MM.1S (cell line): ENCODE data around the gene MDGA2.

Experiments
- DNase-seq: peaks from one replicate; pipeline ENCODE4 v3.0.0-alpha.2; 2015
- H2AFZ ChIP-seq: fragments of 300-600 bp; sonication (generic); 2 replicates; pipeline ENCODE4 v1.6.0; 2016; ENCODE audit warnings: antibody characterized with exemption, low read length
- H3F3A ChIP-seq: fragments of 300-600 bp; sonication (generic); 2 replicates; pipeline ENCODE4 v1.6.1; 2016; ENCODE audit warnings: mild to moderate bottlenecking, antibody characterized with exemption, low read length, moderate library complexity, mixed read lengths; ENCODE audit not compliant: insufficient read depth
- H3K27ac ChIP-seq: fragments of 300-600 bp; sonication (generic); 2 replicates; pipeline ENCODE4 v1.5.1; 2016; ENCODE audit warnings: mild to moderate bottlenecking, low read length
- H3K27me3 ChIP-seq: fragments of 300-600 bp; sonication (generic); replicated peaks from 2 replicates; pipeline ENCODE4 v1.6.0; 2016; ENCODE audit warnings: low read length; ENCODE audit not compliant: insufficient read depth
- H3K36me3 ChIP-seq: fragments of 300-600 bp; sonication (generic); replicated peaks from 2 replicates; pipeline ENCODE4 v1.6.1; 2016; ENCODE audit warnings: mild to moderate bottlenecking, low read length, mixed read lengths; ENCODE audit not compliant: insufficient read depth
- H3K4me1 ChIP-seq: fragments of 300-600 bp; sonication (generic); 2 replicates; pipeline ENCODE4 v1.6.1; 2016; ENCODE audit warnings: low read length, mixed read lengths
- H3K4me2 ChIP-seq: fragments of 300-600 bp; sonication (generic); 2 replicates; pipeline ENCODE4 v1.6.0; 2016; ENCODE audit warnings: low read depth, low read length
- H3K4me3 ChIP-seq: fragments of 300-600 bp; sonication (generic); 2 replicates; pipeline ENCODE4 v1.5.1; 2016; ENCODE audit warnings: low read length, mixed read lengths
- H3K79me2 ChIP-seq: fragments of 300-600 bp; sonication (generic); 2 replicates; pipeline ENCODE4 v1.6.1; 2016; ENCODE audit warnings: mixed run types, low read length, mixed read lengths
- H3K9ac ChIP-seq: fragments of 300-600 bp; sonication (generic); 2 replicates; pipeline ENCODE4 v1.6.1; 2016; ENCODE audit warnings: low read length, mixed read lengths
- H3K9me2 ChIP-seq: fragments of 300-600 bp; sonication (generic); replicated peaks from 2 replicates; pipeline ENCODE4 v1.6.1; 2016; ENCODE audit warnings: mild to moderate bottlenecking, low read length, mixed read lengths; ENCODE audit not compliant: insufficient read depth
- H3K9me3 ChIP-seq: fragments of 300-600 bp; sonication (generic); replicated peaks from 2 replicates; pipeline ENCODE4 v1.6.1; 2016; ENCODE audit warnings: mild to moderate bottlenecking, low read length, mixed read lengths; ENCODE audit not compliant: insufficient read depth
- H4K20me1 ChIP-seq: fragments of 300-600 bp; sonication (generic); 2 replicates; pipeline ENCODE4 v1.6.1; 2016; ENCODE audit warnings: mild to moderate bottlenecking, low read length, moderate library complexity, mixed read lengths; ENCODE audit not compliant: insufficient read depth
- CTCF ChIP-seq: fragments of 300-600 bp; sonication (generic); IDR thresholded peaks from 2 replicates; pipeline ENCODE4 v1.5.1; 2016; ENCODE audit warnings: antibody characterized with exemption, low read length, mixed read lengths
- EZH2 ChIP-seq: fragments of 300-600 bp; sonication (generic); optimal IDR thresholded peaks from 2 replicates; pipeline ENCODE3; 2017; ENCODE audit warnings: low read depth, mild to moderate bottlenecking, antibody characterized with exemption, low read length, mixed read lengths
- EZH2phosphoT487 ChIP-seq: fragments of 300-600 bp; sonication (generic); IDR thresholded peaks from 2 replicates; pipeline ENCODE4 v1.6.1; 2018; ENCODE audit warnings: antibody characterized with exemption, low read length

MDGA2 gene

GRCh38 chr14:47471075-47471474 is 204.3 kb downstream of the MDGA2 start:
- no peak overlapping the region for H3K9ac ChIP-seq
- no peaks in the 10 kb centered on the region for H3K79me2 ChIP-seq
- no peaks in the 10 kb centered on the region for H3F3A ChIP-seq
- no peak overlapping the region for H3K4me3 ChIP-seq
- no peaks in the 10 kb centered on the region for H3K9me2 ChIP-seq
- TF ChIP-seq EZH2 (no peak), EZH2phosphoT487 (no peak), CTCF (no peak)
- no peak overlapping the region for H3K4me2 ChIP-seq
- no peaks in the 10 kb centered on the region for H3K36me3 ChIP-seq
- no peak overlapping the region for H2AFZ ChIP-seq
- DNase-seq = no peak
- no peak overlapping the region for H3K27ac ChIP-seq
- H3K4me1 ChIP-seq = no peaks in the 10 kb centered on the region
- no peaks in the 10 kb centered on the region for H4K20me1 ChIP-seq
- H3K27me3 ChIP-seq = no peaks in the 10 kb centered on the region
- H3K9me3 ChIP-seq = no peaks in the 10 kb centered on the region

- H3K9me3 ChIP-seq = no peaks in the 10 kb centered on the region
- H3K9me2 ChIP-seq = no peaks in the 10 kb centered on the region
- H3K4me1 ChIP-seq = no peaks in the 10 kb centered on the region
- no peaks in the 10 kb centered on the region for H4K20me1 ChIP-seq
- no peak overlapping the region for H3K4me3 ChIP-seq
- no peaks in the 10 kb centered on the region for H3K27me3 ChIP-seq
- H3K27ac ChIP-seq = no peak overlapping the region
- no peak for TF ChIP-seq EZH2
- TF ChIP-seq EZH2phosphoT487 = no peak
- no peaks in the 10 kb centered on the region for H3K36me3 ChIP-seq
- no peaks in the 10 kb centered on the region for H3F3A ChIP-seq
- DNase-seq = no peak
- no peak overlapping the region for H3K9ac ChIP-seq
- no peaks in the 10 kb centered on the region for H3K79me2 ChIP-seq
- H2AFZ ChIP-seq = no peak overlapping the region
- no peak overlapping the region for H3K4me2 ChIP-seq
Observed at GRCh38 chr14:47466916-47467315, 208.5 kb downstream of the MDGA2 start.

- H4K20me1 ChIP-seq = no peaks in the 10 kb centered on the region
- no peak overlapping the region for H3K9ac ChIP-seq
- no peak overlapping the region for H3K27ac ChIP-seq
- no peak overlapping the region for H2AFZ ChIP-seq
- H3K4me3 ChIP-seq = no peak overlapping the region
- H3K4me2 ChIP-seq = no peak overlapping the region
- H3K27me3 ChIP-seq = no peaks in the 10 kb centered on the region
- no peaks in the 10 kb centered on the region for H3K4me1 ChIP-seq
- H3K9me3 ChIP-seq = no peaks in the 10 kb centered on the region
- no peaks in the 10 kb centered on the region for H3K36me3 ChIP-seq
- DNase-seq = no peak
- no peaks in the 10 kb centered on the region for H3K79me2 ChIP-seq
- H3K9me2 ChIP-seq = no peaks in the 10 kb centered on the region
- no peaks in the 10 kb centered on the region for H3F3A ChIP-seq
- TF ChIP-seq EZH2phosphoT487 = no peak
- TF ChIP-seq EZH2 = no peak
- no peak for TF ChIP-seq CTCF
Observed at GRCh38 chr14:47454025-47454424, 221.4 kb downstream of the MDGA2 start.

GRCh38 chr14:47447076-47447475 is 228.3 kb downstream of the MDGA2 start:
- Histone ChIP-seq H3K4me1 (no peaks in the 10 kb centered on the region), H3K27ac (no peak overlapping the region), H3K36me3 (no peaks in the 10 kb centered on the region), H3K9me3 (no peaks in the 10 kb centered on the region), H3K9me2 (no peaks in the 10 kb centered on the region), H4K20me1 (no peaks in the 10 kb centered on the region), H3K4me3 (no peak overlapping the region), H3K4me2 (no peak overlapping the region), H3F3A (no peaks in the 10 kb centered on the region), H3K27me3 (no peaks in the 10 kb centered on the region), H2AFZ (no peak overlapping the region), H3K9ac (no peak overlapping the region), H3K79me2 (no peaks in the 10 kb centered on the region)
- no peak for DNase-seq
- TF ChIP-seq EZH2 = no peak
- no peak for TF ChIP-seq EZH2phosphoT487
- no peak for TF ChIP-seq CTCF
